Measurements from ENCODE around the gene CYTIP.

- no peak for TF ChIP-seq ZNF567 (CRISPR knock-in tag; IDR thresholded peaks at IDR 0.05; ENCODE audit: borderline replicate concordance)
- no peak for TF ChIP-seq ETV5 (CRISPR knock-in tag; IDR thresholded peaks at IDR 0.05; ENCODE audit: borderline replicate concordance)
- no peak for TF ChIP-seq CREB3 (CRISPR knock-in tag; IDR thresholded peaks at IDR 0.05)
- TF ChIP-seq ATF6 (CRISPR knock-in tag; conservative IDR thresholded peaks at IDR 0.05): no peak
- no peak for TF ChIP-seq POLR2A (IDR thresholded peaks at IDR 0.05; ENCODE audit: insufficient read depth in 1 of 2, low read depth in 2 of 2, low read length in 2 of 2)
- TF ChIP-seq ZNF740 (CRISPR knock-in tag; IDR thresholded peaks at IDR 0.05): no peak
- no peak for TF ChIP-seq TBL1XR1 (IDR thresholded peaks at IDR 0.05; ENCODE audit: borderline replicate concordance, low read length, partially characterized antibody)
- TF ChIP-seq ZFP36 (IDR thresholded peaks at IDR 0.05; ENCODE audit: borderline replicate concordance, low read depth, low read length, partially characterized antibody): no peak
- TF ChIP-seq ZSCAN9 (CRISPR knock-in tag; IDR thresholded peaks at IDR 0.05; ENCODE audit: borderline replicate concordance): no peak
- TF ChIP-seq CTCF (CRISPR knock-in tag; IDR thresholded peaks at IDR 0.05): no peak
- TF ChIP-seq ZBTB43 (CRISPR knock-in tag; conservative IDR thresholded peaks at IDR 0.05): no peak
Measured at GRCh38 chr2:157367704-157368103, 76.2 kb downstream of the CYTIP start.
